ENCODE measurements around the gene MOB3B.

MOB3B gene

DNA sequence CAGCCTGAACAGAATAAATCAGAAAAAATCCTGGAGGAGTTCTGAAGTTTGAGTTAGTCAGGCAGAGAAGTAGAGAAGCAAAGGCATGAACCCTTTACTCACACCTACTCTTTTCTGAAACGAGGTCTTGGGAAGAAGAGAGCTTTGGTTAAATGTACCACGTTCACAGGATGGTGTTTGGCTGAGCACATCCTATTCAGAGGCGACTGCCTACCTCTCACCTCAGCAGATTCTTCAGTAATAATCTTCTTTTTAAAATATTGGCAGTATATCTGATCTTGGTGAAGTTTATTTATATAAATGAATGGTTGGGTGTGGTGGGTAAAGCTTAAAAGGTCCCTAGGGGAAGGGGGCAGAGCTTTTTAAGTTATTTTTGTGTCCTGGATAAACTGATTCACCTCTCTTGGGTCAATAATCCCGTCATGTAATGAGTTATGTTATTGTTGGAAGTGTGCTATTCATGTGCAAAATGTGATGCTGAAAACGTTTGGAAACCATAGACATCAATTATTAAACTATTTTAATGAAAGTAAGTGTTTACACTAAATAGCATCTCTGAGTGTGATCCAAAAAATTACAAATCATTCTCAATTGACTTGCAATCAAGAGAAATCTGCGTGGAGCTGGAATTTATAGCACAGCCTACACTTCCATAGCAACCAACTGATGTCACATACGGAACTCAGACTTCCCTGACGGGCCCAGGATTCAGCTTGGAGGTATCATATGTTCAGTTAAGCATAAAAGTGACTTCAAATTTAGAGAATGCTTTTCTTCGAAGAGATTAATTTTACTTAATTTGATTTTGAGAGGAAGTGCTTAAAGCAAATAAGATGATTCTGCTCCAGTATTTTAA lies 138.3 kb downstream of the MOB3B start:
- Mint-ChIP-seq H3K27ac (ENCODE audit: low read depth) (no peak overlapping the region), H3K9me3 (no peaks in the 10 kb centered on the region), H3K4me3 (no peak overlapping the region), H3K36me3 (ENCODE audit: insufficient read depth) (no peaks in the 10 kb centered on the region), H3K4me1 (no peaks in the 10 kb centered on the region), H3K27me3 (no peaks in the 10 kb centered on the region)
- ATAC-seq (replicated peaks; ENCODE audit: extremely low read depth, poor library complexity, severe bottlenecking): no peak
- DNase-seq (ENCODE audit: low spot score in 2 of 2): no peak

DNA sequence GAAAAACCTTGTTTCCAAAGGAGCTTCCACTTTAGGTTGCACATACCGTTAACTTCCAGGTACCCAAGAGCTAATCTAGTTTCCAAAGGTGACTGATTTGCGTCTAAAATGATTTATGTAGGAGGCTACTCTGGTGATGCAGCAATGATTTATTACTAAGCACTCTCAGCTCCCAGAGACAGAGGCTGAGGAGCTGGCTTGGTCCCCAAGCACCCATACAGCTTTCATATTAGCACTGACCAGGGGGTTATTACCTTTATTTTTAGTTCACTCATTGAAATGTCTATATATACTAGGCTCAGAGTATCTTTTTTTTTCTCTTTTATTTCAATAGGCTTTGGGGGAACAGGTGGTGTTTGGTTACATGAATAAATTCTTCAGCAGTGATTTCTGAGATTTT lies 141.5 kb downstream of the MOB3B start:
- peaks cover 9% of the 10 kb centered on the region for H3K27me3 Mint-ChIP-seq
- no peak for ATAC-seq (replicated peaks; ENCODE audit: extremely low read depth, poor library complexity, severe bottlenecking)
- no peak for DNase-seq (ENCODE audit: low spot score in 2 of 2)
- H3K36me3 Mint-ChIP-seq (ENCODE audit: insufficient read depth): no peaks in the 10 kb centered on the region
- no peak overlapping the region for H3K27ac Mint-ChIP-seq (ENCODE audit: low read depth)
- no peak overlapping the region for H3K4me3 Mint-ChIP-seq
- no peaks in the 10 kb centered on the region for H3K9me3 Mint-ChIP-seq
- no peaks in the 10 kb centered on the region for H3K4me1 Mint-ChIP-seq

GRCh38 chr9:27387722-27388121 lies 141.9 kb downstream of the MOB3B start:
- Mint-ChIP-seq H3K9me3 (no peaks in the 10 kb centered on the region), H3K36me3 (ENCODE audit: insufficient read depth) (no peaks in the 10 kb centered on the region), H3K27me3 (peaks cover 9% of the 10 kb centered on the region), H3K4me3 (no peak overlapping the region), H3K27ac (ENCODE audit: low read depth) (no peak overlapping the region), H3K4me1 (no peaks in the 10 kb centered on the region)
- ATAC-seq (replicated peaks; ENCODE audit: extremely low read depth, poor library complexity, severe bottlenecking): no peak
- DNase-seq (ENCODE audit: low spot score in 2 of 2): no peak

- no peak overlapping the region for H3K4me3 Mint-ChIP-seq
Observed at GRCh38 chr9:27386571-27387091, 143.0 kb downstream of the MOB3B start.

DNA sequence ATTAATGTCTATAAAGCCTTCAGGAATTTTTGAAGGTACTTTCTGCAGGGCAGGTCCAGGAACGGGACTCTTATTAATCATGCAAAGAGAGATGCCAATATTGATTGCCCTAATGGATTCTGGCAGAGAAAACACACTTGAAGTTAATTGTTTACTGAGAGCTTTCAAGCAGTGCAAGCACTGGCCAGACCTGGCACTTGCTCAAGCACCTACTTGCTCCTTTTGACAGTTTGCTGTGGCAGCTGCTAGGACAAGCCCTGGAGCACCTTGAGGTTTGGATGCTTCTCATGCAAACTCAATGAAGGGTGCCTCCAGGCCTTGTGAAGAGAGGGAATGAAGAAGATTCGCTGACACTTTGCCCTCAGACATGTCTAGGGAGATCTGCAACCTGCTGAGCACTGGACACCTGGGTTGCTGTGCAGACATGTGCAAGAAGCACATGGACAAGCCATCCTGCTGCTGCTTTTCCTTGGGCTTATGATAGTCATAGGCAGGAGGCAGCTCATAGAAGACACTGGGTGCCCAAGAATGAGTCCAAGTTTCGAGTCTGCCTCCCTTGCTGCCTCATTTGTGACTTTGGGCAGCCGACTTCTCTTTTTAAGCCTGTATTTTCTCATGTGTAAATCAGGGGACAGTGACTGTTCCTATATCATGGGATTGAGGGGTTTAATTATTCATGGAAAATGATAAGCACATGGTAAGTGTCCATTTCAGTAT lies 143.8 kb downstream of the MOB3B start:
- Mint-ChIP-seq H3K27me3 (peaks cover 9% of the 10 kb centered on the region), H3K4me1 (no peaks in the 10 kb centered on the region), H3K36me3 (ENCODE audit: insufficient read depth) (no peaks in the 10 kb centered on the region), H3K9me3 (no peaks in the 10 kb centered on the region), H3K4me3 (no peak overlapping the region), H3K27ac (ENCODE audit: low read depth) (no peak overlapping the region)
- ATAC-seq (replicated peaks; ENCODE audit: extremely low read depth, poor library complexity, severe bottlenecking): no peak
- DNase-seq (ENCODE audit: low spot score in 2 of 2): no peak

More at GRCh38 chr9:27386571-27387091, 143.0 kb downstream of the MOB3B start:
- Mint-ChIP-seq H3K9me3 (no peaks in the 10 kb centered on the region), H3K27me3 (peaks cover 9% of the 10 kb centered on the region), H3K4me1 (no peaks in the 10 kb centered on the region), H3K27ac (ENCODE audit: low read depth) (no peak overlapping the region), H3K36me3 (ENCODE audit: insufficient read depth) (no peaks in the 10 kb centered on the region)
- no peak for DNase-seq (ENCODE audit: low spot score in 2 of 2)
- ATAC-seq (replicated peaks; ENCODE audit: extremely low read depth, poor library complexity, severe bottlenecking): no peak

GRCh38 chr9:27384262-27385014 lies 145.2 kb downstream of the MOB3B start:
- H3K4me1 Mint-ChIP-seq: no peaks in the 10 kb centered on the region
- no peaks in the 10 kb centered on the region for H3K9me3 Mint-ChIP-seq
- no peak overlapping the region for H3K4me3 Mint-ChIP-seq
- no peaks in the 10 kb centered on the region for H3K36me3 Mint-ChIP-seq (ENCODE audit: insufficient read depth)
- H3K27me3 Mint-ChIP-seq: peaks cover 9% of the 10 kb centered on the region
- no peak for DNase-seq (ENCODE audit: low spot score in 2 of 2)
- ATAC-seq (replicated peaks; ENCODE audit: extremely low read depth, poor library complexity, severe bottlenecking): no peak
- H3K27ac Mint-ChIP-seq (ENCODE audit: low read depth): no peak overlapping the region

DNA sequence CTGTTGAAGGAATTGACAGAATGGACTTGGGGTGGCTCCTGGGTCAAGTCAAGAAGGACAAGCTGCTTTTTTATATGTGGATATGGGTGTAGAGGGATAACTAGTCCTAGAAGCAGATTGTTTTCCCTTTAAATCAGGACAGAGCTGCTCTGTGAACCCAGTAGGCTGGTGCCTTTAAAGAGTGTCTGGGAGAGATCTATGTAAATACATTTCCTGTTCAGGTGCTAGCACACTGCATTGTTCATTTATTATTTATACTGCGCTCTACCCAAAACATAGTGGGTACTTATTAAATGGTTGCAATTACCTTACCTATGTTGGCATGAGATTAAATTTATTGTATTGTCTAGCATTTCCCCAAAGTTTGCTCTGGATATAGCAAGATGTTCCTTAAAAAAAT lies 146.1 kb downstream of the MOB3B start:
- no peaks in the 10 kb centered on the region for H3K9me3 Mint-ChIP-seq
- no peaks in the 10 kb centered on the region for H3K36me3 Mint-ChIP-seq (ENCODE audit: insufficient read depth)
- no peak overlapping the region for H3K27ac Mint-ChIP-seq (ENCODE audit: low read depth)
- H3K4me1 Mint-ChIP-seq: no peaks in the 10 kb centered on the region
- DNase-seq (ENCODE audit: low spot score in 2 of 2): no peak
- no peak for ATAC-seq (replicated peaks; ENCODE audit: extremely low read depth, poor library complexity, severe bottlenecking)
- H3K4me3 Mint-ChIP-seq: no peak overlapping the region
- H3K27me3 Mint-ChIP-seq: peaks cover 9% of the 10 kb centered on the region

DNA sequence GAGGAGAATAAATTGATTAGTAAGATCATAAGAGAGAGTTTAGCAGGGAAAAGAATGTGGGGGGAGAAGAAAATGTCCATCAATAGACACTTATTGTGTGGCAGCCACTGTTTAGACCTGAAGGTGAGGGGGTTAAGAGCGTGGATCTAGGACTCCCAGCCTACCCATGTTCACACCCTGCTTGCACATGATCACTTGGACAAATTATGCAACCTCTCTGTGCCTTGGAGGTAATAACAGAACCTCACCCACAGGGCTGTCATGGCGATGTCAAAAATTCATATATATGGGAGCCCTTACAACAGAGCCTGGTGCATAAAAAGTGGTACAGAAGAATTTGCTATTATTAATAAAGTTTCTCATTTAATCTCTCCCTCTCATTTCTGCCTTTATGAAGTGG lies 146.6 kb downstream of the MOB3B start:
- ATAC-seq (replicated peaks; ENCODE audit: extremely low read depth, poor library complexity, severe bottlenecking): no peak
- H3K4me3 Mint-ChIP-seq: no peak overlapping the region
- H3K36me3 Mint-ChIP-seq (ENCODE audit: insufficient read depth): no peaks in the 10 kb centered on the region
- peaks cover 9% of the 10 kb centered on the region for H3K27me3 Mint-ChIP-seq
- no peak overlapping the region for H3K27ac Mint-ChIP-seq (ENCODE audit: low read depth)
- no peaks in the 10 kb centered on the region for H3K4me1 Mint-ChIP-seq
- no peak for DNase-seq (ENCODE audit: low spot score in 2 of 2)
- H3K9me3 Mint-ChIP-seq: no peaks in the 10 kb centered on the region

GRCh38 chr9:27382308-27382707 lies 147.3 kb downstream of the MOB3B start:
- no peaks in the 10 kb centered on the region for H3K36me3 Mint-ChIP-seq (ENCODE audit: insufficient read depth)
- no peak overlapping the region for H3K4me3 Mint-ChIP-seq
- DNase-seq (ENCODE audit: low spot score in 2 of 2) (no peak), ATAC-seq (replicated peaks; ENCODE audit: extremely low read depth, poor library complexity, severe bottlenecking) (no peak)
- no peak overlapping the region for H3K27ac Mint-ChIP-seq (ENCODE audit: low read depth)
- no peaks in the 10 kb centered on the region for H3K9me3 Mint-ChIP-seq
- H3K27me3 Mint-ChIP-seq: peaks cover 9% of the 10 kb centered on the region
- H3K4me1 Mint-ChIP-seq: no peaks in the 10 kb centered on the region

DNA sequence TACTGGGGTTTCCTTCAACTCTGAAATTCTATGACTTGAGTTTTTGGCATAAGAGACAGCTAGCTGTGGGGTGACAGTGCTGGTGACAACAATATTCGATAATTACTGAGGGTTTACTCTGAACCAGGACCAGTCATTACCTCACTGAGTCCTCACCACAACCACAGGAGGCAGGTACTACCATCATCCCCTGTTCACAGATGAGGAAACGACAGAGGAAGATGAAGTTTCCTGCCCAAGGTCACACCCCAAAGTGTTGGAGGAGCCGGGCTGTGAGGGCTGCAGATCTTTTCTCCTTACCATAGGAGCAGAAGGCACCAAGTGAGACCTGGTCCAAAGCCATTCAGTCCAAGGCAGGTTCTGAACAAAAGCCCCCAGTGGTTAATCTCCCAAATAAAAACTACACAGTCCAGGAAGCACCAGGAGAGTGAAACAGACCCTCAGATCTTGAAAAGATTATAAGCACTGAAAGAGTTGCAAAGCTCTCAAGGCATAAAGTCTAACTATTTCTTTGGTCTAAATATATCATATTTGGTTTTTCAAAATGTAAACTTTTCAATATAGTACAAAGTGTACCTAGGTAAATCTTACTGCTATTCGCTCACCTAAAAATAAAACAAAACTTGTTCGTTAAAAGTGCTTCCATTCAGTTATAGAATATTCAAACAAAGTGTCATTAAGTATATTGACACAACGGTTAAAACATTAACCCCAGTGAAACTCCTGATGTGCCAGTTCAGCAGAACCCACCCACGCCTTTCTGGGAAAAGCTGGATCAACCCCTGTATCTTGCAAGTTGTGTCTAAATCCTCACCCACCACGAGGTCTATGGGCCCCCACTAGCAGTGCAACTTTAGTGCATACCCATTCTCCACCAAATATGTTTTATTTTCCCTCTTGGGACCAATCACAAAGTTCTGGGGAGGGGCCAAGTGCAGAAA lies 150.0 kb downstream of the MOB3B start:
- Mint-ChIP-seq H3K9me3 (no peaks in the 10 kb centered on the region), H3K27ac (ENCODE audit: low read depth) (no peak overlapping the region), H3K36me3 (ENCODE audit: insufficient read depth) (no peaks in the 10 kb centered on the region), H3K4me3 (no peak overlapping the region), H3K4me1 (no peaks in the 10 kb centered on the region), H3K27me3 (peaks cover 3% of the 10 kb centered on the region)
- ATAC-seq (replicated peaks; ENCODE audit: extremely low read depth, poor library complexity, severe bottlenecking) (no peak), DNase-seq (ENCODE audit: low spot score in 2 of 2) (no peak)

GRCh38 chr9:27377811-27378456 lies 151.7 kb downstream of the MOB3B start:
- no peaks in the 10 kb centered on the region for H3K9me3 Mint-ChIP-seq
- no peaks in the 10 kb centered on the region for H3K36me3 Mint-ChIP-seq (ENCODE audit: insufficient read depth)
- no peak overlapping the region for H3K4me3 Mint-ChIP-seq
- no peaks in the 10 kb centered on the region for H3K27me3 Mint-ChIP-seq
- no peak overlapping the region for H3K27ac Mint-ChIP-seq (ENCODE audit: low read depth)
- ATAC-seq (replicated peaks; ENCODE audit: extremely low read depth, poor library complexity, severe bottlenecking) (peak; percentile 49), DNase-seq (ENCODE audit: low spot score in 2 of 2) (no peak)
- H3K4me1 Mint-ChIP-seq: no peaks in the 10 kb centered on the region

Data from central memory CD8-positive, alpha-beta T cell (primary cell).